H9 (cell line): ENCODE results near the gene CLDN11. TPM values are rescaled to one million over a fixed set of nuclear protein-coding genes. Genes with fewer than 3 reads are reported as not detected.
A peak's percentile ranks its signal among the peaks of the same experiment; 100 is the strongest.

ENCODE experiments used
- DNase-seq: peaks from one replicate; pipeline ENCODE4 v3.0.0-alpha.2; 2017
- H2AFZ ChIP-seq: one replicate; pipeline ENCODE4 v1.6.1; 2013; ENCODE audit warnings: mild to moderate bottlenecking, low read length, control low read depth, moderate library complexity
- H2AK5ac ChIP-seq: 2 replicates; pipeline ENCODE4 v1.6.1; 2013; ENCODE audit warnings: low read length, control low read depth, mixed read lengths; ENCODE audit not compliant: insufficient read length
- H2BK120ac ChIP-seq: one replicate; pipeline ENCODE4 v1.6.1; 2013; ENCODE audit warnings: low read depth, mild to moderate bottlenecking, low read length, control low read depth, inconsistent platforms; ENCODE audit not compliant: poor library complexity, severe bottlenecking
- H2BK12ac ChIP-seq: 2 replicates; pipeline ENCODE4 v1.6.1; 2013; ENCODE audit warnings: low read length, control low read depth, mixed read lengths, low read depth; ENCODE audit not compliant: insufficient read length
- H2BK15ac ChIP-seq: 2 replicates; pipeline ENCODE4 v1.6.1; 2013; ENCODE audit warnings: low read depth, low read length, control low read depth
- H2BK20ac ChIP-seq: one replicate; pipeline ENCODE4 v1.6.1; 2013; ENCODE audit warnings: low read depth, mild to moderate bottlenecking, low read length, control low read depth, inconsistent platforms; ENCODE audit not compliant: poor library complexity, severe bottlenecking
- H2BK5ac ChIP-seq: 2 replicates; pipeline ENCODE4 v1.6.1; 2013; ENCODE audit warnings: low read length, control low read depth, mixed read lengths; ENCODE audit not compliant: insufficient read length
- H3K14ac ChIP-seq: 2 replicates; pipeline ENCODE4 v1.6.1; 2013; ENCODE audit warnings: low read length, control low read depth; ENCODE audit not compliant: insufficient read depth
- H3K18ac ChIP-seq: 2 replicates; pipeline ENCODE4 v1.6.1; 2013; ENCODE audit warnings: low read depth, mild to moderate bottlenecking, mixed read lengths, low read length, control low read depth; ENCODE audit not compliant: insufficient read length
- H3K23ac ChIP-seq: 2 replicates; pipeline ENCODE4 v1.6.1; 2013; ENCODE audit warnings: low read length, control low read depth, mixed read lengths, low read depth; ENCODE audit not compliant: insufficient read length
- H3K23me2 ChIP-seq: 2 replicates; pipeline ENCODE4 v1.6.1; 2013; ENCODE audit warnings: low read depth, mild to moderate bottlenecking, mixed read lengths, low read length, control low read depth; ENCODE audit not compliant: insufficient read length, poor library complexity, severe bottlenecking
- H3K27ac ChIP-seq: 2 replicates; pipeline ENCODE4 v1.5.1; 2013; ENCODE audit warnings: low read length, control low read depth, mixed read lengths, low read depth; ENCODE audit not compliant: insufficient read length
- H3K27me3 ChIP-seq: 2 replicates; pipeline ENCODE4 v1.6.1; 2013; ENCODE audit warnings: low read length, control low read depth, inconsistent platforms; ENCODE audit not compliant: insufficient read depth
- H3K4ac ChIP-seq: 2 replicates; pipeline ENCODE4 v1.6.1; 2013; ENCODE audit warnings: low read depth, mild to moderate bottlenecking, control low read depth, inconsistent platforms, low read length, moderate library complexity
- H3K4me1 ChIP-seq: 2 replicates; pipeline ENCODE4 v1.6.1; 2013; ENCODE audit warnings: low read length, control low read depth, inconsistent platforms; ENCODE audit not compliant: insufficient read depth
- H3K4me2 ChIP-seq: 2 replicates; pipeline ENCODE4 v1.6.1; 2013; ENCODE audit warnings: low read length, control low read depth, mixed read lengths; ENCODE audit not compliant: insufficient read length, insufficient read depth
- H3K56ac ChIP-seq: 2 replicates; pipeline ENCODE4 v1.6.1; 2013; ENCODE audit warnings: low read depth, mild to moderate bottlenecking, mixed read lengths, low read length, control low read depth; ENCODE audit not compliant: insufficient read length
- H3K79me1 ChIP-seq: 2 replicates; pipeline ENCODE4 v1.6.1; 2013; ENCODE audit warnings: low read depth, mild to moderate bottlenecking, moderate library complexity, low read length, control low read depth, inconsistent platforms; ENCODE audit not compliant: insufficient read depth, poor library complexity, severe bottlenecking
- H3K79me2 ChIP-seq: 2 replicates; pipeline ENCODE4 v1.6.1; 2013; ENCODE audit warnings: low read length, control low read depth, inconsistent platforms; ENCODE audit not compliant: insufficient read depth
- H3K9ac ChIP-seq: 2 replicates; pipeline ENCODE4 v1.6.1; 2013; ENCODE audit warnings: low read length, control low read depth, mixed read lengths; ENCODE audit not compliant: insufficient read length; ENCODE audit errors: extremely low read depth
- H3K9me3 ChIP-seq: one replicate; pipeline ENCODE4 v1.6.1; 2013; ENCODE audit warnings: low read depth, low read length, inconsistent platforms; ENCODE audit not compliant: control insufficient read depth
- H3T11ph ChIP-seq: one replicate; pipeline ENCODE4 v1.6.1; 2013; ENCODE audit warnings: mild to moderate bottlenecking, low read length, control low read depth, inconsistent platforms
- H4K20me1 ChIP-seq: one replicate; pipeline ENCODE4 v1.6.1; 2013; ENCODE audit not compliant: control insufficient read depth, insufficient read length, insufficient read depth
- H4K5ac ChIP-seq: 2 replicates; pipeline ENCODE4 v1.6.1; 2013; ENCODE audit warnings: low read depth, mild to moderate bottlenecking, mixed read lengths, low read length, control low read depth; ENCODE audit not compliant: insufficient read length
- H4K8ac ChIP-seq: replicated peaks from 2 replicates; pipeline ENCODE4 v1.6.1; 2013; ENCODE audit warnings: low read length, control low read depth, mixed read lengths, low read depth; ENCODE audit not compliant: insufficient read length
- H4K91ac ChIP-seq: 2 replicates; pipeline ENCODE4 v1.6.1; 2013; ENCODE audit warnings: low read depth, mild to moderate bottlenecking, moderate library complexity, mixed read lengths, low read length, control low read depth; ENCODE audit not compliant: insufficient read length
- H3K27ac Mint-ChIP-seq, 3 experiments: 2 replicates in 2 of 3; 3 replicates in 1 of 3; pipeline ENCODE4 v1.8.0; 2020 to 2021; ENCODE audit warnings: mixed read lengths in 3 of 3, mild to moderate bottlenecking in 1 of 3, moderate library complexity in 1 of 3
- H3K27me3 Mint-ChIP-seq: 2 replicates; pipeline ENCODE4 v1.8.0; 2021; ENCODE audit warnings: low read depth, mild to moderate bottlenecking, moderate library complexity, mixed read lengths
- H3K36me3 Mint-ChIP-seq, 3 experiments: 2 replicates in 2 of 3; 3 replicates in 1 of 3; pipeline ENCODE4 v1.8.0; 2020 to 2021; ENCODE audit warnings: low read depth in 3 of 3, mixed read lengths in 3 of 3; ENCODE audit not compliant: insufficient read depth in 1 of 3
- H3K4me1 Mint-ChIP-seq, 2 experiments: 2 replicates each; pipeline ENCODE4 v1.8.0; 2020; ENCODE audit warnings: mixed read lengths in 2 of 2
- H3K4me3 Mint-ChIP-seq, 2 experiments: 2 replicates in 1 of 2; 3 replicates in 1 of 2; pipeline ENCODE4 v1.8.0; 2020 to 2021; ENCODE audit warnings: mild to moderate bottlenecking in 2 of 2, mixed read lengths in 2 of 2, moderate library complexity in 1 of 2
- H3K9me3 Mint-ChIP-seq, 2 experiments: 2 replicates in 1 of 2; 3 replicates in 1 of 2; pipeline ENCODE4 v1.8.0; 2020; ENCODE audit warnings: mild to moderate bottlenecking in 2 of 2, mixed read lengths in 2 of 2, moderate library complexity in 1 of 2
- CTCF ChIP-seq: fragments of 200-600 bp; sonication (generic); conservative IDR thresholded peaks from 3 replicates; pipeline ENCODE4 v1.8.0; 2021; ENCODE audit warnings: antibody characterized with exemption, mild to moderate bottlenecking
- WGBS: extraction: QIAGEN DNeasy Blood & Tissue Kit; methylation state at CpG from one replicate; pipeline ENCODE4 v1.1.7; 2013; ENCODE audit warnings: missing lambda C conversion rate, low lambda C conversion rate, mixed read lengths; ENCODE audit not compliant: insufficient read length; ENCODE audit errors: extremely low coverage; 5-methylcytosine and 5-hydroxymethylcytosine counted together
- total RNA-seq: library from RNA; stranded (reverse); gene quantifications from 2 replicates; pipeline ENCODE4 v1.2.1, GENCODE V29; 2021

The CLDN11 gene
- total RNA-seq, 1 experiment from 2014 or later, result 1.7 TPM

GRCh38 chr3:170383567-170383966 lies 35.1 kb upstream of the CLDN11 start:
- no peak overlapping the region for H3K56ac ChIP-seq
- no peaks in the 10 kb centered on the region for H3K27me3 ChIP-seq
- H3K4me2 ChIP-seq, result no peak overlapping the region
- H4K91ac ChIP-seq, result no peak overlapping the region
- H3K14ac ChIP-seq, result no peak overlapping the region
- H3K23ac ChIP-seq, result no peak overlapping the region
- no peak overlapping the region for H4K8ac ChIP-seq
- Mint-ChIP-seq H3K27ac (peak overlapping the region in 2 of 3 experiments; percentile 3 to 69; a peak in 3 of 7 replicates), H3K36me3 (peaks cover 59 to 79% (median 69%) of the 10 kb centered on the region in 3 experiments), H3K4me3 (no peak overlapping the region), H3K27me3 (no peaks in the 10 kb centered on the region), H3K4me1 (no peaks in the 10 kb centered on the region), H3K9me3 (no peaks in the 10 kb centered on the region)
- no peak overlapping the region for H3T11ph ChIP-seq
- no peak overlapping the region for H2AK5ac ChIP-seq
- no peaks in the 10 kb centered on the region for H3K9me3 ChIP-seq
- no peak overlapping the region for H3K9ac ChIP-seq
- H2BK5ac ChIP-seq, result no peak overlapping the region
- no peak overlapping the region for H4K5ac ChIP-seq
- H2BK12ac ChIP-seq, result no peak overlapping the region
- H4K20me1 ChIP-seq, result no peaks in the 10 kb centered on the region
- H2BK20ac ChIP-seq, result no peak overlapping the region
- peaks cover 10% of the 10 kb centered on the region; the same call in 1 of the 2 replicates for H3K79me2 ChIP-seq
- WGBS, result no CpG with 5 or more reads among the region's 1 CpG
- no peak overlapping the region for H2BK120ac ChIP-seq
- no peak overlapping the region for H2BK15ac ChIP-seq
- no peak overlapping the region for H3K4ac ChIP-seq
- no peak for TF ChIP-seq CTCF
- no peaks in the 10 kb centered on the region for H3K4me1 ChIP-seq
- no peak overlapping the region for H2AFZ ChIP-seq
- no peak overlapping the region for H3K18ac ChIP-seq
- no peaks in the 10 kb centered on the region for H3K23me2 ChIP-seq
- DNase-seq, result no peak
- H3K27ac ChIP-seq, result no peak overlapping the region
- peaks cover 5% of the 10 kb centered on the region for H3K79me1 ChIP-seq
